ENCODE data around the gene MET.

DNA sequence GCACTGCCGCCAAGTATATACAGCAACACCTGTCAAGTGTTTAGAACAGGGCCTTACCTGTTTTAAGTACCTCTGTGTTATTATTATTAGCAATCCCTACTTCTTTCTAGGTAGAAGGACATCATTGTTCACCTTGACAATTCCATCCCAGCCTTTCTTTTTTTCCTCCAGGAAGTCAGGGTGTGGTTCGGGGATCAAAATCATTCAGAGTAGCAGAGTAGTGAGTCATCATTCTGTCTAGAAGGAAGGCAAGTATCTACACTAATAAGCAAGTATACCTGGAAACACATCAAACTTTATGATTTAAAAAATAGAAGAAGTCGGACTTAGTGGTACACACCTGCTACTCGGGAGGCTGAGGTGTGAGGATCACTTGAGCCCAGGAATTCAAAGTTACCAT is 164.9 kb downstream of the MET start:
- no peak for TF ChIP-seq POLR2A (IDR thresholded peaks at IDR 0.05)
- TF ChIP-seq, protein P1, sequence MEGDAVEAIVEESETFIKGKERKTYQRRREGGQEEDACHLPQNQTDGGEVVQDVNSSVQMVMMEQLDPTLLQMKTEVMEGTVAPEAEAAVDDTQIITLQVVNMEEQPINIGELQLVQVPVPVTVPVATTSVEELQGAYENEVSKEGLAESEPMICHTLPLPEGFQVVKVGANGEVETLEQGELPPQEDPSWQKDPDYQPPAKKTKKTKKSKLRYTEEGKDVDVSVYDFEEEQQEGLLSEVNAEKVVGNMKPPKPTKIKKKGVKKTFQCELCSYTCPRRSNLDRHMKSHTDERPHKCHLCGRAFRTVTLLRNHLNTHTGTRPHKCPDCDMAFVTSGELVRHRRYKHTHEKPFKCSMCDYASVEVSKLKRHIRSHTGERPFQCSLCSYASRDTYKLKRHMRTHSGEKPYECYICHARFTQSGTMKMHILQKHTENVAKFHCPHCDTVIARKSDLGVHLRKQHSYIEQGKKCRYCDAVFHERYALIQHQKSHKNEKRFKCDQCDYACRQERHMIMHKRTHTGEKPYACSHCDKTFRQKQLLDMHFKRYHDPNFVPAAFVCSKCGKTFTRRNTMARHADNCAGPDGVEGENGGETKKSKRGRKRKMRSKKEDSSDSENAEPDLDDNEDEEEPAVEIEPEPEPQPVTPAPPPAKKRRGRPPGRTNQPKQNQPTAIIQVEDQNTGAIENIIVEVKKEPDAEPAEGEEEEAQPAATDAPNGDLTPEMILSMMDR (IDR thresholded peaks at IDR 0.05 in 4 of 5, conservative IDR thresholded peaks at IDR 0.05 in 1 of 5), result no peak

All from gastrocnemius medialis (tissue), 4 donors.